OCI-LY3 (cell line): ENCODE measurements around the gene DIPK1C.

Experiments used
- EZH2phosphoT487 ChIP-seq: fragments of 200-600 bp; shearing (Covaris generic); IDR thresholded peaks from 2 replicates; pipeline ENCODE4 v1.6.1; 2018; ENCODE audit warnings: antibody characterized with exemption, mixed run types, low read depth
- TF ChIP-seq, protein P1 (sequence below): fragments of 200-600, 300-600 bp; sonication (generic); IDR thresholded peaks from 2 replicates; pipeline ENCODE4 v1.5.1; 2014; ENCODE audit warnings: antibody characterized with exemption, low read length, low read depth

DNA sequence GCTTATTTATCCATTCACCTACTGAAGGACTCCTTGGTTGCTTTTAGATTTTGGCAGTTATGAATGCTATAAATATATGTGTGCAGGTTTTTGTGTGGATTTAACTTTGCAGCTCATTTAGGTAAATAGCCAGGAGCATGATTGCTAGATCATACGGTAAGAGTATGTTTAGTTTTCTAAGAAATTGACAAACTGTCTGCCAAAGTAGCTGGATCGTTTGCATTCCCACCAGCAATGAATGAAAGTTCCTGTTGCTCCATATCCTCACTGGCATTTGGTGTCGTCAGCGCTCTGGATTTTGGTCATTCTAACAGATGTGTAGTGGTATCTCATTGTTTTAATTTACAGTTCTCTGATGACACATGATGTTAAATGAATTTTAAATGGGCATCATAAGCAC is 8.7 kb upstream of the DIPK1C start:
- TF ChIP-seq, protein P1, sequence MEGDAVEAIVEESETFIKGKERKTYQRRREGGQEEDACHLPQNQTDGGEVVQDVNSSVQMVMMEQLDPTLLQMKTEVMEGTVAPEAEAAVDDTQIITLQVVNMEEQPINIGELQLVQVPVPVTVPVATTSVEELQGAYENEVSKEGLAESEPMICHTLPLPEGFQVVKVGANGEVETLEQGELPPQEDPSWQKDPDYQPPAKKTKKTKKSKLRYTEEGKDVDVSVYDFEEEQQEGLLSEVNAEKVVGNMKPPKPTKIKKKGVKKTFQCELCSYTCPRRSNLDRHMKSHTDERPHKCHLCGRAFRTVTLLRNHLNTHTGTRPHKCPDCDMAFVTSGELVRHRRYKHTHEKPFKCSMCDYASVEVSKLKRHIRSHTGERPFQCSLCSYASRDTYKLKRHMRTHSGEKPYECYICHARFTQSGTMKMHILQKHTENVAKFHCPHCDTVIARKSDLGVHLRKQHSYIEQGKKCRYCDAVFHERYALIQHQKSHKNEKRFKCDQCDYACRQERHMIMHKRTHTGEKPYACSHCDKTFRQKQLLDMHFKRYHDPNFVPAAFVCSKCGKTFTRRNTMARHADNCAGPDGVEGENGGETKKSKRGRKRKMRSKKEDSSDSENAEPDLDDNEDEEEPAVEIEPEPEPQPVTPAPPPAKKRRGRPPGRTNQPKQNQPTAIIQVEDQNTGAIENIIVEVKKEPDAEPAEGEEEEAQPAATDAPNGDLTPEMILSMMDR, result no peak
- no peak for TF ChIP-seq EZH2phosphoT487
